GM18498 (cell line): ENCODE data around the gene ATE1.
"Not testable (repeated sequence)": the region's sequence is repeated elsewhere in the genome, so short reads cannot be mapped to it uniquely, and the experiment has no call there.

ENCODE experiments used
- ATAC-seq: cut with Tn5 transposase; IDR thresholded peaks from one replicate; pipeline ENCODE4 v1.9.1; 2021; ENCODE audit warnings: mild to moderate bottlenecking, moderate library complexity; ENCODE audit not compliant: unreplicated experiment

The ATE1 gene

DNA sequence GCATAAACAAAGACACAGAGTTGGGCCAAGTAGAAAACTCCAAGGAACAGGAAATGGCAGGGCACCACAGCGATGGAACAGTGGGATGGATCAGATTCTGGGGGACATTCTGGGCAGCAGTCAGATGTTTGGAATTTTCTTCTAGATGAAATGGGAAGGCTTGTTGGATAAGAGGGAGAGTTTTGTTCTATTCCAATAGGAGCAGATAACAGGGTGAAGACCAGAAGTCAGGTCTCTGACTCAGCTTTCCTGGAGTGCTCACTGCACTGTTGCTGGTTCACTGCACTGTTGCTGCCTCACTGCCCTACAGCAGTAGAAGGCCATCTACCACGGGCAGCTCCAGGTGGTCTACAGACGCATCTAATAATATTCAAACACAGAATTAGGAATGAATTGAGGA is 135.6 kb downstream of the ATE1 start:
- ATAC-seq: no peak

GRCh38 chr10:121791761-121792160 is 136.1 kb downstream of the ATE1 start:
- ATAC-seq: no peak

DNA sequence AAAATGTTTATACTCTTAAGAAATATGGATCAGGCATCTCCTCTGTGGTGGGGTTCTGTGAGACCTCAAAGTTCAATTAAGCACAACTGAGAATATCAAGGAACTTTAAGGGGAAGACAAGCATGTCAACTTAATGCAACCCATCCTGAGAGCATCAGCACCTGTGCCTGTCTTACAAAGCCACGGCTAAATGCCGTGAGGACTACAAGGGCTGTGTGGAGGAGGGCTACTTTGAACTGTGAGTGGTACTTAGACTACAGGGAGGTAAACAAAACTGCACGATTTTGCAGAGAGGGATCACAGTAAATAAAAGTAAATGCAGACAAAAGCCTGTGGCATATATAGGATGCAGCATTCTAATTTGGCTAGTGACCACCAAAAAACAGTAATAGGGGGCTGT is 139.1 kb downstream of the ATE1 start:
- ATAC-seq: no peak

DNA sequence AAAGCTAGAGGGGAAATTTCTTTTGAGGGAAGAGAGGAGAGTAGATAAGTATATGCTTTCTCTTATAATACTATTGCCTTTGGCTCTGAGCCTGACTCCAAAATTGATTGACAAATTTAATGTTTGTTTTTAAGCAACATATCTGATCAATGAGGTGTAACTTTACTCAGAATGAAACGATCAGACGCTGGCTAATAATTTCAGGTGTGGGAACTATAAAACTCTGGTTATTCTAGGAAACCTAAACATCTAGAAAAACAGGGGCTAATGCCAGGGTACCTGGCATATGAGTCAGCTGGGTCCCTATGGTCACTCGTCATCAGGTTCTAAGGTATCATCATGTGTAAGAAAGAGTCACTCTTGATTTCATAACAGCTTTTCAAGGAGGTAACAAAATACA is 139.7 kb downstream of the ATE1 start:
- ATAC-seq: no peak

GRCh38 chr10:121787169-121787568 is 140.7 kb downstream of the ATE1 start:
- ATAC-seq: no peak

DNA sequence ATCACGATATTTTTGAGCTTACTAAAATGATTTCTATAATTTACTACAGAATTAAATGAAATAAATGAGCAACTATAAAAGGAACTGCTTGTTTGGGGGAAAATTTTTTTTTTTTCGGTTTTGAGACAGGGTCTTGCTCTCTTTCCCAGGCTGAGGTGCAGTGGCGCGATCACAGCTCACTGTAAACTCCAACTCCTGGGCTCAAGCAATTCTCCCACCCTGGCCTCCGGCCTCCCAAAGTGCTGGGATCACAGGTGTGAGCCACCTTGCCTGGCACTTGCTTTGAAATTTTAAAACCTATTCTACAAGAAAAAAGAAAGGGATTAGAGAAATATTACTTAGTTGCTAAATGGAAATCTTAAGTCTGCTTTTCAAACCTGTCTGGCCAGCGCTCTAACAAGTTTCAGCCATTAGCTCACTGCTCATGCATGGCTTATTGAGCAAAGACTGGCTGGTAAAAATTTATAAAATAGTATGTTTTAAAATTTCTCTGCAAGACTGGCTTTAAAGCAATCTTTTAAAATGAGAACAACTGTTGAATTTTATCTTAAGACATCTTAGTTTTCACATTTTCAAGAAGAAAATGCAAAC is 144.0 kb downstream of the ATE1 start:
- no peak for ATAC-seq

- no peak for ATAC-seq
Measured at GRCh38 chr10:121781101-121781500, 146.7 kb downstream of the ATE1 start.

- ATAC-seq: no peak
Measured at GRCh38 chr10:121774813-121775212, 153.0 kb downstream of the ATE1 start.

GRCh38 chr10:121774404-121774803 is 153.4 kb downstream of the ATE1 start:
- no peak for ATAC-seq

GRCh38 chr10:121772884-121773283 is 154.9 kb downstream of the ATE1 start:
- ATAC-seq: no peak

- no peak for ATAC-seq
Measured at GRCh38 chr10:121772406-121772805, 155.4 kb downstream of the ATE1 start.

DNA sequence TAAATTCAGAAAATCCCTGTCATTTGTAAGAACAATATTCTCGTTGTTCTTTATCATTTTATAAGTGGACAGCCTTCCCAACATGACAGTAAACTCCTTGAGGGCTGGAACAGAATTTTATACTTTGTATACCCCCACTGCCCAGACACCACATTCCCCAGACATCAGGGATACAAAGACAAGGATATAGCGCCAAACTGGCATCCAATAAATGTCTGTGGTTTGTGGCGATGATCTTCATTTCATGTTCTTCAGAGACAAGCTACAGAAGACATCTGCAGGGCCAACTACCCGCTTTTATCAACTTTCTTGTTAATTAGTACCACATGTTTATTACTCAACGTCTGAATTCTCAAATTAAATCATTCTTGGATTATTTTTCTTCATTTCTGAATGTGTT is 155.9 kb downstream of the ATE1 start:
- ATAC-seq: no peak

GRCh38 chr10:121766426-121766825 is 161.4 kb downstream of the ATE1 start:
- ATAC-seq: no peak

DNA sequence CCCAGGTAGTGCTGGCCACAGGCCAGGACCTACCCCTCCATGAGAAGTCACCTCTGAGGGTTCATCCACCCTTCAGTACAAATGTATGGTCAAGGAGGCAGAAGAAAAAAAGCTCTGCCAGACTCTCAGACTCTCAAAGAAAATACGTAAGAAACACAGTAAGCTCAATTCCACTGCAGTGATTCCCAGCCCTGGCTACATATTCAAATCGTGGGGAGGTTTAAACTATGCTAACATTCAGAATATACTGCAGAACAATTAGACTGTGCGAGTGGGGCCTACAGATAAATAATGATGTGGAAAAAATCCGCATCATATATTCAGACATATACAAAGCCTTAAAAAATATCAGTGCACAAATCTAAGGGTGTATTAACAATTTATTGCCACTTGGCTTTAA is 162.6 kb downstream of the ATE1 start:
- ATAC-seq: no peak

DNA sequence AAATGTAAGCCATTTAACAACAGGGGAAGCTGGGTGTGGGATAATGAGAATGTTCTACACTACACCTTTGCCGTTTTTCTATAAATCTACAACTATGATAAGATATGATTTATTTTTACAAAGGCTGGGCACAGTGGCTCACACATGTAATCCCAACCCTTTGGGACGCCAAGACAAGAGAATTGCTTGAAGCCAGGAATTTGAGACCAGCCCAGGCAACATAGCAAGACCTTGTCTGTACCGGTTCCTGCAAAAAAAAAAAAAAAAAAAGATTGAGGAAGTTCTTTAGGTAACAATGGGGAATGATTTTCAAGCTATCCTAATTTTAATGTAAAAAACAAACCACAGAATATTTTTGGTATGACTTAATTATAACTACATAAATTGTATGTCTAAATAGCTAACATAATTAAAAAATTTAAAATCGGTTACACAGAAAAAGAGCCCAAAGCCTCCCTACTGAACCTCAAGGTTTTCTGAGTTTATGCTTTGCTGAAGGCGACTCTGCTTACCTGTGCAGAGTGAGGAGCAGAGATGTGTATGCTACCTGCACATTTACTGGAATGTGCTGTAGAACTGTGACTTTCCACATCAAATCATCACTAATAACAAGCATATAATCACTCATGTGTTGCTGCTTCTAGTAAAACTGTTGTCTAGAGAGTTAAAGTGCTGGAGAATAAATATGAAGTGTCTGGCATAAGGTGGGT is 163.4 kb downstream of the ATE1 start:
- no peak for ATAC-seq

DNA sequence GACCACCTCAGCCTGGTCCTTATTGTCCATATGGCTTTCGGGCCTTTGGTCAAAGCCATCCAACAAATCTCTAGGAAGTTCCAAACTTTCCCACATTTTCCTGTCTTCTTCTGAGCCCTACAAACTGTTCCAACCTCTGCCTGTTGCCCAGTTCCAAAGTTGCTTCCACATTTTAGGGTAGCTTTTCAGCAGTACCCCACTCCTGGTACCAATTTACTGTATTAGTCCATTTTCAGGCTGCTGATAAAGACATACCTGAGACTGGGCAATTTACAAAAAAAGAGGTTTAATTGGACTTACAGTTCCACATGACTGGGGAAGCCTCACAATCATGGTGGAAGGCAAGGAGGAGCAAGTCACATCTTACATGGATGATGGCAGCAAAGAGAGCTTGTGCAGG is 170.6 kb downstream of the ATE1 start:
- not testable (repeated sequence) for ATAC-seq

DNA sequence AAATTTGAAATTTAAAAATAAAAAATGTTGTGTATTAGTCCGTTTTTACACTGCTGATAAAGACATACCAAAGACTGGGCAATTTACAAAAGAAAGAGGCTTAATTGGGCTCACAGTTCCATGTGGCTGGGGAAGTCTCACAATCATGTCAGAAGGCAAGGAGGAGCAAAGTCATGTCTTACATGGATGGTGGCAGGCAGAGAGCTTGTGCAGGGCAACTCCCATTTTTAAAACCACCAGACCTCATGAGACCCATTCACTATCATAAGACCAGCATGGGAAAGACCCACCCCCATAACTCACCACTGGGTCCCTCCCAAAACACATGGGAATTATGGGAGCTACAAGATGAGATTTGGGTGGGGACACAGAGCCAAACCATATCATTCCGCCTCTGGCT is 172.3 kb downstream of the ATE1 start:
- ATAC-seq: not testable (repeated sequence)

- no peak for ATAC-seq
Measured at GRCh38 chr10:121754666-121755065, 173.2 kb downstream of the ATE1 start.

DNA sequence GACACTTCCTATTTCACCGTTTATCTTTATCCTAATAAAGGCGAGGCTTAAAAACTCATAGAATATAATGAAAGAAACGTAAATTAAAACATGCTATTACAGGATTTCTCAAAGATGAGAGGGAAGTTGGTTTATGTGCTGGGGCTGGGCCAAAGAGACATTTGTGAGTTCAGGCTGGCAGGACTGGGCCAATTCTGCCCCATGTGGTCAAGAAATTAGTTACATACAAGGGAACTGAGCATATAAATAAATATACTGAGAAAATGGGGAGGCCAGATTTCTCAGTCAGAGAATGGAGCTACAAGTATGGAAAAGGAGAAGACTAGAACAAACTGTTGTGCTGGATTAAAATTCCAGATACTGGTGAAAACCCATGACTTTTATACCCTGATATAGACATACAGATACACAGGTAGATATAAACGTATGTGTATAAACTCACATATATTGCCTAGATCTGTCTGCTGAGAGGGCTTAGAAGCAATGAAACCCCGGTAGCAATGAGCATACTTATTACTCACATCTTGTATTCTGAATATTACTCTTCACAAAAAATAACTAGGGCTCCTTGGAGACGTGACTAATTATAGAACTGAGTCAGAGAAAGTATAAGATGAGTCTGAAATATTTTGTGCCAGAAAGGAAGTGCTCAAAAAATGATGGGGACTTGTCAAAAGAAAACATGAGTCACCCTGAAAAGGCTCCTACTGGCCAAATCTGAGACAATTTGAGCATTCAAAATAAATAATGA is 173.9 kb downstream of the ATE1 start:
- ATAC-seq: peak; percentile 83

- ATAC-seq: no peak
Measured at GRCh38 chr10:121751191-121751760, 176.6 kb downstream of the ATE1 start.

GRCh38 chr10:121747163-121747775 is 180.6 kb downstream of the ATE1 start:
- ATAC-seq: no peak
